Spinal cord (tissue), 10 donors: ENCODE measurements around the gene LRRC27. TPM values are rescaled to one million over a fixed set of nuclear protein-coding genes. Genes with fewer than 3 reads are reported as not detected.

Experiments
- DNase-seq, 6 donors: peaks; one replicate each; pipeline versions ENCODE4 v3.0.0 to v3.0.0-alpha.2; 2013 to 2015; ENCODE audit warnings: low spot score in 6 of 6, low read depth in 4 of 6
- H3K27ac ChIP-seq: one replicate; pipeline ENCODE4 v1.5.1; 2013; ENCODE audit warnings: low read depth, low read length, control low read depth
- H3K27me3 ChIP-seq: one replicate; pipeline ENCODE4 v1.6.1; 2013; ENCODE audit warnings: low read length; ENCODE audit not compliant: control insufficient read depth, insufficient read depth
- H3K36me3 ChIP-seq: one replicate; pipeline ENCODE4 v1.6.1; 2013; ENCODE audit warnings: low read length; ENCODE audit not compliant: control insufficient read depth, insufficient read depth
- H3K4me1 ChIP-seq: one replicate; pipeline ENCODE4 v1.6.1; 2013; ENCODE audit warnings: low read length; ENCODE audit not compliant: control insufficient read depth, insufficient read depth
- H3K4me3 ChIP-seq: one replicate; pipeline ENCODE4 v1.5.1; 2013; ENCODE audit warnings: low read depth, low read length, control low read depth
- H3K9me3 ChIP-seq: one replicate; pipeline ENCODE4 v1.6.1; 2013; ENCODE audit warnings: low read length; ENCODE audit not compliant: control insufficient read depth, insufficient read depth
- WGBS: methylation state at CpG from one replicate; pipeline ENCODE4 v1.1.5; 2013; ENCODE audit warnings: missing lambda C conversion rate; ENCODE audit not compliant: insufficient coverage; 5-methylcytosine and 5-hydroxymethylcytosine counted together
- polyA plus RNA-seq, 2 donors: library from polyadenylated mRNA; unstranded; fragments of 120-200 nt; gene quantifications; one replicate each; pipeline ENCODE4 v1.2.1, GENCODE V29; 2013; ENCODE audit not compliant: insufficient read length in 2 of 2
- total RNA-seq, 2 donors: library from RNA; depleted of rRNA in 1 of 2; stranded (reverse); fragments of 120-200 nt in 1 of 2; fragments of >200 nt in 1 of 2; gene quantifications; one replicate each; pipeline versions ENCODE4 v1.2.3 to v1.2.4, GENCODE V29; 2013 to 2014
- donor health status: healthy.

LRRC27 gene
- total and polyA plus RNA-seq, 4 donors: 19.5 to 31.2 (median 26.5) TPM

DNA sequence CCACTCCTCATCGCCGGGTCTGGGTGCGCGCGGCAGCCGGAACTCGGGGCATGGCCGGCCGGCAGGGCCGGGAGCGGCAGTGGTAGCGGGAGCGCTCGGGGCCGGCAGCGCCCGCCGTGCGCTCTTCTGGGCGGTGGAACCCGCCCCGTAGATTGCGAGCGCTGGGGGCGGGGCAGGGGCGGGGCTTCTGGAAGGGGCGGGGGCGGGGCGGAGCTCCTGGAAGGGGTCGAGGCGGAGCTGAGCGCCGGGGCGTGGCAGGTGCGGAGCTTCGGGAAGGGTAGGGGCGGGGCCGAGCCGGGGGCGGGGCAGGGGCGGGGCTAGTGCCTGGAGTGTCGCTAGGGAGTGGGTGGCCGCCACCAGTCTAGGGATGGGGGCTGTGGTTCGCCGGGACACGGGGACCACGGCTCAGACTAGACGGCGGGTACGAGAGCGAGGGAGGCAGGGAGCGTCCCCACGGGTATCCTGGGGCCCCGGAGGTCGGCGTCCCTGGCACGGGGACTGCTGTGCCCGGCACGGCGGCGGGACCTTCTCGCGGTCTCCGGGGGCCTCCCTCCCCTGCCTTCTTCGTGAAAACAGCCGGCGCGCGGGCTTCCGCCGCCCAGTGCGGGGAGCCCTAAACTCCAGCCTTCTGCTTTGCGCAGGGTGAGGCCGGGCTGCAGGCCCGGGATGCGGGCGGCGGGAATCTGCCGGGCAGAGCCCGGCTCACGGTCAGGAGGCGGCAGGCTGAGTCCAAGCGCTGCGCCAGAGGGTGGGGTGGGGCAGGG lies 24.0 kb upstream of the LRRC27 start, which contains the start of gene STK32C:
TSS of gene STK32C (minus strand) at position 128 of the 764 bp plus-strand sequence. CDS start at position 11, 117 bp downstream.
- peaks cover 5% of the 10 kb centered on the region for H3K36me3 ChIP-seq
- H3K9me3 ChIP-seq: no peaks in the 10 kb centered on the region
- WGBS: under 1% methylated on average over 70 of the region's 84 CpGs
- peak within 1 kb of the TSS; percentile 60 for H3K4me3 ChIP-seq
- no peaks in the 10 kb centered on the region for H3K27me3 ChIP-seq
- peaks cover 32% of the 10 kb centered on the region for H3K4me1 ChIP-seq
- DNase-seq: peak in 5 of 6 donors; percentile 72 to 97 (median 87)
- no peak within 1 kb of the TSS for H3K27ac ChIP-seq

DNA sequence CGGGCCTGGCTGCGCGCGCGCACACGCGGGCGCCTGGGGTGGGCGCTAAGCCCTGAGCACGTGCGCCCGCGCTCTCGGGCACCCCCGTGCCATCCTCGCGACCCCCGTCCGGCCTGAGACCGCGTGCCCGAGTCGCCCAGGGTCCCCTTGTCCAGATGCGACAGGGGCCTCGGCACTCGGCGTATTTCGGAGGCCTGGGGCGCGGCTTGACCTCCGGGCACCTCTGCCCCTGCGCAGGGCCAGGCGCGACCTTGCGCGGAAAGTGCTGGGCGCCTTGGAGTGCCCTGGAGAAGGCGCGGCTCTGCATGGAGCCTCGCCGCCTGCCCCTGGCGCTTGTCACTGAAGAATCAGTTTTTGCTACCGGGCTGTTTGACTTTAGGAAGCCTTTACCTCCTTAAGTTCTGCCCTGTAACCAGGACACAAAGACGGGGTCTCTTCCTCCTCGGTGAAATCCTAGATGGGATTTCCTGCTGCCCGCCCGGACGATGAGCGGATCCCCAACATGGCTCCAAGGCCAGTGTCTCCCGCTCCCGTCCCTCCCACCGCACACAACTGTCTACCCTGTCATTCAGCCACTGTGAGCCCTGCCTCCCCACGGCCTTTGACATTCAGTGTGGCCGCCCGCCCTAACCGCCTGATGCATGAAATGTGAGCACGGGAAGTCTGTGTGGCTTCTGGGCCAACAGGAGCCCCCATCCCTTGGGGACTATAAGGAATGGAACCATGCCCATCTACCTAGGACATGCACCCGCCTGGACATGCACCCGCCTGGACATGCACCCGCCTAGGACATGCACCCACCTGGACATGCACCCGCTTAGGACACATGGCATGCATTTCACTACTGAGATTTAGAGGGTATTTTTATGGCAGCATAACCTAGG lies 23.2 kb upstream of the LRRC27 start:
- Histone ChIP-seq H3K4me3 (peak overlapping the region; percentile 60), H3K36me3 (peaks cover 4% of the 10 kb centered on the region), H3K27ac (no peak overlapping the region), H3K27me3 (no peaks in the 10 kb centered on the region), H3K9me3 (no peaks in the 10 kb centered on the region), H3K4me1 (peaks cover 32% of the 10 kb centered on the region)
- 5% methylated on average over 56 of the region's 61 CpGs for WGBS
- no peak for DNase-seq

DNA sequence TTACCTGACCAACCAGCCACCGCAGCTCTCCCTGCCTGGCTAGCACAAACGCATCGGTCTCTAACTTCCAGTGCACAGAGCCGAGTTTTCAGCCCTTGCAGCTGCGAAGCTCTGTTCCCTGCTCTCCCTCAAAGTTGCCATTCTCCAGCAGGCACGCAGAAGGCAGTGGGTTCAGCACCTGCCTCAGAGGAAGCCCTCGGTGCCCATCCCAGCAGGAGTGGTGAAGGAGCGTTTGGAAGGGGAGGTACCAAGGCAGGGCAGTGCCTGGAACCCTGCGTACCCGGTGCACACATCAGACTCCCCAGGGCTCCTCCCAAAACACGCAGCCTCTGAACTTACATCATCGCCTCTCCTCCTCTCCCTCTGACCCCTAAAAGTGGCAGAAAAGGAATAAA lies 22.5 kb upstream of the LRRC27 start:
- no peak for DNase-seq
- no peak overlapping the region for H3K4me3 ChIP-seq
- 77% methylated on average over 8 of the region's 12 CpGs for WGBS
- no peak overlapping the region for H3K27ac ChIP-seq
- H3K36me3 ChIP-seq: peaks cover 4% of the 10 kb centered on the region
- peaks cover 3% of the 10 kb centered on the region for H3K9me3 ChIP-seq
- no peaks in the 10 kb centered on the region for H3K27me3 ChIP-seq
- H3K4me1 ChIP-seq: peaks cover 32% of the 10 kb centered on the region

DNA sequence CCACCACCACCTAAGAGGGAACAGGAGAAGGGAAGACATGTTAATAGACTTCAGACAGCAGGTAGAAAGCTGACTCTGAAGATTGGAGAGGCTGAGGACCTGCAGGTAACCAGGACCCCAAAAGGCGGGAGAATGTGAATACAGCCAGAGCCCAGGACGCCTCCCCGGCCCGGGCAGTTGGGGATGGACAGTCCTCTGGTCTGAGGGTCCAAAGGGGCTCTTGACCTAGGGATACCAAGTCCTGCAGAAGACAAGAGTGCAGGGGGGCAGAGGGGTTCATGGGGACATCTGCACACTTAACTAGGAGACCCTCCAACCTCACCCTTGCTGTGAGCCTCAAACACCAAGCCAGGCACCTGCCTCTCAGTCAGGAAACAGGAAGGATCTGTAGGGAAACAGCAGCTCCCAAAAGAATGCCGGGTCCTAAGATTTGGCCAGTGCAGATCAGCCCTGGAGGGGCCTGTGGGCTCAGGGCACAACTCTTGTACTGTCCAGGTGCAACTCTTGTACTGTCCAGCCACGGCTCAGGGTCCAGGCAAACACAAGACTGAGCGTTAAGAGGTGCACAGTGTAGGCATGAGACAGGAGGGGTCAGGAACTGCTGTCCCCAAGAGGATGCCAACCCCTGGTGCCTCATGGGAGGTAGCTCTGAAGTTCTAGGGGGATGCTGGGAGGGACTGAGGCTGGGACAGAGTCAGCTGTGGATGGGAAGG lies 22.0 kb upstream of the LRRC27 start:
- DNase-seq: no peak
- no peak overlapping the region for H3K4me3 ChIP-seq
- peaks cover 4% of the 10 kb centered on the region for H3K36me3 ChIP-seq
- H3K27ac ChIP-seq: no peak overlapping the region
- H3K9me3 ChIP-seq: peaks cover 3% of the 10 kb centered on the region
- no peaks in the 10 kb centered on the region for H3K27me3 ChIP-seq
- 91% methylated on average over 7 of the region's 7 CpGs for WGBS
- H3K4me1 ChIP-seq: peaks cover 32% of the 10 kb centered on the region

DNA sequence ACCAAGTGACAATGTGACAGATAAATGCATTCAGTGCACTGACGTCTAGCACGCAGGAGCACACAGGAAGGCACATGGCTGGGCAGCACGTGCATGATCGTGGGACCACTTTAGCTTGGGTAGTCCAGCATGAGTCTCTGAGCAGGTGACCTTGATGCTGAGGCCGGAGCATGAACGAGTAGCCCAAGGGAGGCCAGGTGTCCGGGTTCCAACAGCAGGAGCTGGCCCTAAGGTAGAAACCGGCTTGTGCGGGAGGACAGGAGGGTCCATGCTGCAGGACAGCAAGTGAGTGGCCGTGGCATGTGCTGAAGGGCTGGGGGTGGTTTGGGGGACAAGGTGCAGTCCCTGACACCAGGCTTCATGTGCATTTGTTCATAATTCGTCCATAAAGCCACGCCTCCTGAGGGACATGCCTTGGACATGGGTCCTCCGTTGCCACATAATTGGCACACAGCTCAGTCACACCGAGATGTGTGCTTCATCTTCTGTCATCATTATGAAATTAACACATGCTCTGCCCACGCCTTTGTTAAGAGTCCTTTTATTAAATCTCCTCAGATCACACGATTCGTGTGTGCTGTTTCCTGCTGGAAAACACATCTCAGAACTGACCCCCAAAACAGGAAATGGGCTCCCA lies 21.2 kb upstream of the LRRC27 start:
- DNase-seq: no peak
- no peaks in the 10 kb centered on the region for H3K27me3 ChIP-seq
- WGBS: 87% methylated on average over 16 of the region's 17 CpGs
- peaks cover 26% of the 10 kb centered on the region for H3K4me1 ChIP-seq
- H3K36me3 ChIP-seq: peaks cover 4% of the 10 kb centered on the region
- H3K9me3 ChIP-seq: peaks cover 3% of the 10 kb centered on the region
- no peak overlapping the region for H3K4me3 ChIP-seq
- no peak overlapping the region for H3K27ac ChIP-seq

DNA sequence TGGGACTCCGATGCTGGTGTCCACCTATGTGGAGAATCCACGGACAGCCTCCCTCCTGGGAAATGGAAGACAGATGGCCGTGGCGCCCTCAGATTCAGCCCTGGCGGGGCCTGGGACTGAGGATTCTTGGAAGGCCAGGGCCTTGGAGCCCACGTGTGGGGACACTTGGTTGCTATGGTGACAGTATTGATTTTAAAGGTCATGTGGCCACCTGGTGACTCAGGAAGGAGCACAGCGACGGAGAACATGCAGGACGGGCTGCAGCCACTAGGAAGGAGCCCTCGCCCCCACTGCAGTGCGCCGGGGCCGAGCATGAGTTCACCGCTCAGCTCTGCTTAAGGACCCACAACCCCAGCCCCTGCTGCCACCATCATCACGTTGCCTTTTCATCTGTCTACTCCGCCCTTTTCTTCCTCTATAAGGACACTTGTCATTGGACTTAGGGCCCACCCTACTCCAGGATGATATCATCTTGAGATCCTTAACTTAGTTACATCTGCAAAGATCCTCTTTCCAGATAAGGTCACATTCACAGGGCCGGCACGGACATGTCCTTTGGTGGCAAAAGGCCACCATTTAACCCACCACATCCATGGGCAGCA lies 20.6 kb upstream of the LRRC27 start:
- Histone ChIP-seq H3K9me3 (peaks cover 3% of the 10 kb centered on the region), H3K4me1 (peaks cover 21% of the 10 kb centered on the region), H3K4me3 (no peak overlapping the region), H3K36me3 (no peaks in the 10 kb centered on the region), H3K27ac (no peak overlapping the region), H3K27me3 (no peaks in the 10 kb centered on the region)
- 71% methylated on average over 18 of the region's 18 CpGs for WGBS
- DNase-seq: peak in 1 of 6 donors; percentile 49

DNA sequence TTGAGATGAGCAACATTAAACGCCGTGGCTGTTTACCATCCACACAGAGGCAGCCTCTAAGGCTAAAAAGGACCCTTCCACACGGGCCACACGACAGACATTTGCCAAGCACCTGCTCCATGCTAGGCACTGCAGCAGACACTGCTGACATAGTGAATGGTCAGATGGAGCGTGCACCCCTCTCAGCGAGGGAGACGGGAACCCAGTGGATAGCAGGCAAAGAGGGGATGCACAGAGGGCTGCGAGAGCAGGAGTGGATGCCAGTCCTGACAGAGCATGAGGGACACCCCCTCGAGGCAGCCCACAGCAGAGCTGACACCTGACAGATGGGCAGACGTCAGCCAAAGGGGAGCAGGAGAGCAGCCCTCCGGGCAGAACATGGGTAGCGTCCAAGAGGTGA lies 18.7 kb upstream of the LRRC27 start:
- Histone ChIP-seq H3K36me3 (no peaks in the 10 kb centered on the region), H3K4me1 (peaks cover 12% of the 10 kb centered on the region), H3K27me3 (no peaks in the 10 kb centered on the region), H3K27ac (no peak overlapping the region), H3K4me3 (no peak overlapping the region), H3K9me3 (peaks cover 3% of the 10 kb centered on the region)
- WGBS: 92% methylated on average over 12 of the region's 12 CpGs
- DNase-seq: no peak

DNA sequence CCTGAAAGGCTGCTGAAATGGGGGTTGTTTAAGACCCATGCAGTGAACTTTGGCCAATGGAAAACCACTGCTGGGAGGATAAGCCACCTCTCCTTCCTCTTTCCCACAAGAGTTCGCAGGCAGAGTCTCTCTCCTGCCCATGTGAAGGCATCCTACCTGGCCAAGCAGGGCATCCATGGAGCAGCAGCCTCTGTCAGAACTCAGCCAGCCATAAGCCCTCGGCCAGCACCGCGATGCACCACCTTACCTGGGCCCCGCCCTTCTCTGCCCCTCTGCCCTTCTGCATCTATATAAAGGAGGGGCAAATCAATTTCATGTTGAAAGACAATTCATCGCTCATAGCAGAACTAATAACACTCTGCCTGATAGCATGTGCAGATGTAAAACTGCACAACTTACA lies 18.1 kb upstream of the LRRC27 start:
- 98% methylated on average over 6 of the region's 6 CpGs for WGBS
- peaks cover 8% of the 10 kb centered on the region for H3K4me1 ChIP-seq
- no peak overlapping the region for H3K4me3 ChIP-seq
- no peaks in the 10 kb centered on the region for H3K36me3 ChIP-seq
- no peak for DNase-seq
- H3K27me3 ChIP-seq: no peaks in the 10 kb centered on the region
- no peak overlapping the region for H3K27ac ChIP-seq
- H3K9me3 ChIP-seq: peaks cover 3% of the 10 kb centered on the region

DNA sequence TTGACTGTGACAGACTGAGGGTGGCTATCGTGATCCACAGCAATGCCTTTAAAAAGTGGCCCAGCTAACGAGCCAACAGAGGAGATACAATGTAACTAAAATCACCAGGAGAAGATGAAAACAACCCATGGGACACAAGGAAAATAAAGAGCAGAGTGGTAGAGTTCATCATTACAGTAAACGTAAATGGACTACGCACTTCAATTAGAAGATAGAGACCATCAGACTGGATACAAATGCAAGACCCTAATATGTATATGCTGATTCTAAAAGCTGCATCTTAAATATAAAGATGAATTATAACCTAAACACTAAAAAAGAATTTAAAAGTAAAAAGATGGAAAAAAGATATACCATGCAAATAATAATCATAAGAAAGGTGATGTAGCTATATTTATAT lies 17.7 kb upstream of the LRRC27 start:
- H3K27ac ChIP-seq: no peak overlapping the region
- no peaks in the 10 kb centered on the region for H3K36me3 ChIP-seq
- no CpG with 5 or more reads among the region's 4 CpGs for WGBS
- H3K27me3 ChIP-seq: no peaks in the 10 kb centered on the region
- H3K4me3 ChIP-seq: no peak overlapping the region
- peaks cover 3% of the 10 kb centered on the region for H3K4me1 ChIP-seq
- H3K9me3 ChIP-seq: peaks cover 3% of the 10 kb centered on the region
- no peak for DNase-seq
